ENCODE data around the gene CLK2. TPM values are rescaled to one million over a fixed set of nuclear protein-coding genes. Genes with fewer than 3 reads are reported as not detected.

Gene CLK2
- total RNA-seq: 73.7 TPM

GRCh38 chr1:155273343-155274245 lies at the start of gene CLK2:
TSS of gene CLK2 (minus strand) at chr1:155273504. CDS start at chr1:155270977, 2,527 bp downstream.
- DNase-seq (ENCODE audit: low spot score): peak; percentile 95

GRCh38 chr1:155322571-155322952 lies 49.3 kb upstream of the CLK2 start:
- no peak for DNase-seq (ENCODE audit: low spot score)

- no peak for DNase-seq (ENCODE audit: low spot score)
Observed at GRCh38 chr1:155321639-155322503, 48.6 kb upstream of the CLK2 start.

- peak; percentile 78 for DNase-seq (ENCODE audit: low spot score)
Observed at GRCh38 chr1:155320661-155321617, 47.6 kb upstream of the CLK2 start, which contains the start of gene RUSC1. TSS of gene RUSC1 (plus strand) at chr1:155320894. CDS start at chr1:155321774, 880 bp downstream.

GRCh38 chr1:155320252-155320651 lies 46.9 kb upstream of the CLK2 start:
- no peak for DNase-seq (ENCODE audit: low spot score)

GRCh38 chr1:155319536-155319935 lies 46.2 kb upstream of the CLK2 start:
- no peak for DNase-seq (ENCODE audit: low spot score)

GRCh38 chr1:155318082-155318481 lies 44.8 kb upstream of the CLK2 start:
- DNase-seq (ENCODE audit: low spot score): no peak

GRCh38 chr1:155316922-155317321 lies 43.6 kb upstream of the CLK2 start:
- no peak for DNase-seq (ENCODE audit: low spot score)

GRCh38 chr1:155313261-155313660 lies 40.0 kb upstream of the CLK2 start:
- DNase-seq (ENCODE audit: low spot score): no peak

- DNase-seq (ENCODE audit: low spot score): peak; percentile 42
Observed at GRCh38 chr1:155309423-155310021, 36.2 kb upstream of the CLK2 start.

- peak; percentile 99 for DNase-seq (ENCODE audit: low spot score)
Observed at GRCh38 chr1:155308493-155309422, 35.5 kb upstream of the CLK2 start, which contains the start of gene FDPS. TSS of gene FDPS (plus strand) at chr1:155308866. CDS start at chr1:155309790, 924 bp downstream.

- no peak for DNase-seq (ENCODE audit: low spot score)
Observed at GRCh38 chr1:155307247-155307740, 34.0 kb upstream of the CLK2 start.

- no peak for DNase-seq (ENCODE audit: low spot score)
Observed at GRCh38 chr1:155305881-155306391, 32.6 kb upstream of the CLK2 start.

- DNase-seq (ENCODE audit: low spot score): no peak
Observed at GRCh38 chr1:155304558-155305063, 31.3 kb upstream of the CLK2 start.

- no peak for DNase-seq (ENCODE audit: low spot score)
Observed at GRCh38 chr1:155301342-155301841, 28.1 kb upstream of the CLK2 start, which contains the start of gene PKLR. TSS of gene PKLR (minus strand) at chr1:155301438. CDS start at chr1:155301395, 43 bp downstream.

GRCh38 chr1:155300553-155301329 lies 27.4 kb upstream of the CLK2 start:
- peak; percentile 58 for DNase-seq (ENCODE audit: low spot score)

GRCh38 chr1:155300024-155300423 lies 26.7 kb upstream of the CLK2 start:
- no peak for DNase-seq (ENCODE audit: low spot score)

- DNase-seq (ENCODE audit: low spot score): no peak
Observed at GRCh38 chr1:155297384-155297783, 24.1 kb upstream of the CLK2 start.
